GM12878 (cell line): Measurements from ENCODE around the gene RNF38.

Experiments used
- CBFB ChIP-seq: IDR thresholded peaks from 2 replicates; pipeline ENCODE4 v1.6.1; 2016; ENCODE audit warnings: antibody characterized with exemption, low read depth
- CBX5 ChIP-seq: sonication (generic); IDR thresholded peaks from 2 replicates; pipeline ENCODE4 v1.6.1; 2016; ENCODE audit warnings: low read depth, moderate library complexity, mild to moderate bottlenecking, inconsistent platforms
- CTCF ChIP-seq, 3 experiments: IDR thresholded peaks in 2 of 3; conservative IDR thresholded peaks in 1 of 3; 2 replicates each; pipeline ENCODE4 v1.5.1; 2011; ENCODE audit warnings: low read depth in 3 of 3, low read length in 3 of 3, mild to moderate bottlenecking in 3 of 3, control low read depth in 2 of 3, moderate library complexity in 2 of 3, inconsistent platforms in 1 of 3, mixed read lengths in 1 of 3; ENCODE audit not compliant: control insufficient read depth in 2 of 3, insufficient read depth in 1 of 3; ENCODE audit errors: extremely low read depth in 1 of 3
- HDGF ChIP-seq: fragments of 450-650 bp; IDR thresholded peaks from 2 replicates; pipeline ENCODE4 v1.6.1; 2016; ENCODE audit warnings: antibody characterized with exemption
- JUNB ChIP-seq: IDR thresholded peaks from 2 replicates; pipeline ENCODE4 v1.6.1; 2016; ENCODE audit warnings: antibody characterized with exemption, mild to moderate bottlenecking
- JUND ChIP-seq: IDR thresholded peaks from 2 replicates; pipeline ENCODE4 v1.6.1; 2012; ENCODE audit warnings: low read depth, mild to moderate bottlenecking, low read length, improper control_type of control experiment, moderate library complexity
- MEF2A ChIP-seq: IDR thresholded peaks from 2 replicates; pipeline ENCODE4 v1.6.1; 2011; ENCODE audit warnings: low read depth, mild to moderate bottlenecking, low read length, moderate library complexity; ENCODE audit not compliant: insufficient read depth
- MYC ChIP-seq: IDR thresholded peaks from 2 replicates; pipeline ENCODE4 v1.6.1; 2011; ENCODE audit warnings: mild to moderate bottlenecking, low read length, moderate library complexity, inconsistent platforms; ENCODE audit not compliant: insufficient read depth, insufficient replicate concordance, insufficient read length, severe bottlenecking
- POLR2AphosphoS2 ChIP-seq: IDR thresholded peaks from 2 replicates; pipeline ENCODE4 v1.6.1; 2011; ENCODE audit warnings: low read depth, mild to moderate bottlenecking, low read length, improper control_type of control experiment, moderate library complexity
- SRF ChIP-seq, 2 experiments: IDR thresholded peaks; 2 replicates each; pipeline ENCODE4 v1.6.1; 2011; ENCODE audit warnings: low read depth in 2 of 2, low read length in 2 of 2, mild to moderate bottlenecking in 1 of 2, moderate library complexity in 1 of 2

GRCh38 chr9:36392489-36392888 is 7.6 kb downstream of the RNF38 start:
- TF ChIP-seq HDGF (no peak), CBX5 (no peak), CTCF (IDR thresholded peaks at IDR 0.05 in 2 of 3, conservative IDR thresholded peaks at IDR 0.05 in 1 of 3; ENCODE audit: control insufficient read depth in 2 of 3, extremely low read depth in 1 of 3, insufficient read depth in 1 of 3, low read depth in 3 of 3, low read length in 3 of 3) (no peak), MYC (no peak), JUNB (no peak), SRF (IDR thresholded peaks at IDR 0.05; ENCODE audit: low read depth in 2 of 2, low read length in 2 of 2) (no peak), MEF2A (no peak), POLR2AphosphoS2 (no peak), JUND (no peak), CBFB (no peak)
